Measurements from ENCODE around the gene OR1J2. TPM values are rescaled to one million over a fixed set of nuclear protein-coding genes. Genes with fewer than 3 reads are reported as not detected.

Gene OR1J2
- total and polyA plus RNA-seq, 9 donors = not detected

DNA sequence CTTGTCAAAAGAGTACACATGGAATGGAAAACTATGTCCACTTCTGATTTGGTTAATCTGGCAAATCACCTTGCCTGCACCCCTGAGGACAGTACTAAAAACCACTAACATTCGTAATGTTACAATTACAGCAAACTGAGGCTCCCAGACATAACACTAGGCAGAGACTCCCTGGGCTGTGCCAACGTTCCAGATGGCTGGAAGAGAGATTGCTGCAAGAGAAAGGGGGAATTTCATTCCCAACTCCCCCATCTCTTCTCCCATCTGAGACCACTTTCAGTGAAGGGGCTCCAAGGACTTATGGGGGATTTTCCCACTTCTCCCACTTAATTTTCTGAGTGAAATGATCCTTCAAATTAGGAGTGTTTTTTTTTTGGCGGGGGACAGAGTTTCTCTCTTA, 44.1 kb upstream of the OR1J2 start:
- no peaks in the 10 kb centered on the region for H3K9me3 ChIP-seq
- no peaks in the 10 kb centered on the region for H3K4me1 ChIP-seq (ENCODE audit: insufficient read depth)
- no peak for TF ChIP-seq EP300 (IDR thresholded peaks at IDR 0.05)
- no peak for TF ChIP-seq POLR2A (IDR thresholded peaks at IDR 0.05)
- TF ChIP-seq, protein P1, sequence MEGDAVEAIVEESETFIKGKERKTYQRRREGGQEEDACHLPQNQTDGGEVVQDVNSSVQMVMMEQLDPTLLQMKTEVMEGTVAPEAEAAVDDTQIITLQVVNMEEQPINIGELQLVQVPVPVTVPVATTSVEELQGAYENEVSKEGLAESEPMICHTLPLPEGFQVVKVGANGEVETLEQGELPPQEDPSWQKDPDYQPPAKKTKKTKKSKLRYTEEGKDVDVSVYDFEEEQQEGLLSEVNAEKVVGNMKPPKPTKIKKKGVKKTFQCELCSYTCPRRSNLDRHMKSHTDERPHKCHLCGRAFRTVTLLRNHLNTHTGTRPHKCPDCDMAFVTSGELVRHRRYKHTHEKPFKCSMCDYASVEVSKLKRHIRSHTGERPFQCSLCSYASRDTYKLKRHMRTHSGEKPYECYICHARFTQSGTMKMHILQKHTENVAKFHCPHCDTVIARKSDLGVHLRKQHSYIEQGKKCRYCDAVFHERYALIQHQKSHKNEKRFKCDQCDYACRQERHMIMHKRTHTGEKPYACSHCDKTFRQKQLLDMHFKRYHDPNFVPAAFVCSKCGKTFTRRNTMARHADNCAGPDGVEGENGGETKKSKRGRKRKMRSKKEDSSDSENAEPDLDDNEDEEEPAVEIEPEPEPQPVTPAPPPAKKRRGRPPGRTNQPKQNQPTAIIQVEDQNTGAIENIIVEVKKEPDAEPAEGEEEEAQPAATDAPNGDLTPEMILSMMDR (IDR thresholded peaks at IDR 0.05) = no peak
- no peaks in the 10 kb centered on the region for H3K36me3 ChIP-seq
- H3K4me3 ChIP-seq = no peak overlapping the region
- no peak overlapping the region for H3K27ac ChIP-seq
- 30 to 53% (median 31%) methylated on average over 3 of the region's 3 CpGs for WGBS, 3 donors
- no peaks in the 10 kb centered on the region for H3K27me3 ChIP-seq
- no peak for DNase-seq
- intact Hi-C loops (cut with DNase I) = loop anchor here (5.0 to 10.0 kb wide), 6 partner anchors 328 to 888 kb away; partner anchors contain the start of genes OR1K1 (in 2 of the 4) and CRB2 (in 1 of the 4)

DNA sequence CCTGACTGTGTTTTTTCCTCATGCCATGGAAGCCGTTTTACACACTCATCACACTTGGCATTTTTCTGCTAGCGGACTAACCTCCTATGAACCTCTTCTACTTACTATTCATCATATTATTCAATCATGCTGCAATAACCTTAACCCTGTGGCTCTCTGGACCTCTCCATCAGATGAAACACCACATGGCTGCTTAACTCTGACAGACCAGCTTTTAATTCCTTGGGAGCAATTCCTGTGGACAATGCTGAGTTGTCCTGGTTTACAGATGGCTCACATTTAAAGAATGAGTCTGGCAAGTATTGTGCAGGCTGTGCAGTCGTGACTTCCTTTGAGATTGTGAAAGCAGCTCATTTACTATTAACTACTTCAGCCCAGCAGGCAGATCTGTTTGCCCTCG, 41.9 kb upstream of the OR1J2 start:
- no peaks in the 10 kb centered on the region for H3K27me3 ChIP-seq
- no peak overlapping the region for H3K27ac ChIP-seq
- TF ChIP-seq, protein P1 (IDR thresholded peaks at IDR 0.05) = no peak
- TF ChIP-seq EP300 (IDR thresholded peaks at IDR 0.05) (no peak), POLR2A (IDR thresholded peaks at IDR 0.05) (no peak)
- no peak overlapping the region for H3K4me3 ChIP-seq
- H3K9me3 ChIP-seq = no peaks in the 10 kb centered on the region
- DNase-seq = no peak
- H3K36me3 ChIP-seq = no peaks in the 10 kb centered on the region
- H3K4me1 ChIP-seq (ENCODE audit: insufficient read depth) = no peaks in the 10 kb centered on the region
- 43 to 57% (median 51%) methylated on average over 4 of the region's 4 CpGs for WGBS, 3 donors
- intact Hi-C loops (cut with DNase I) = loop anchor here (5.0 to 10.0 kb wide), 6 partner anchors 326 to 886 kb away; partner anchors contain the start of genes OR1K1 (in 2 of the 4) and CRB2 (in 1 of the 4)

DNA sequence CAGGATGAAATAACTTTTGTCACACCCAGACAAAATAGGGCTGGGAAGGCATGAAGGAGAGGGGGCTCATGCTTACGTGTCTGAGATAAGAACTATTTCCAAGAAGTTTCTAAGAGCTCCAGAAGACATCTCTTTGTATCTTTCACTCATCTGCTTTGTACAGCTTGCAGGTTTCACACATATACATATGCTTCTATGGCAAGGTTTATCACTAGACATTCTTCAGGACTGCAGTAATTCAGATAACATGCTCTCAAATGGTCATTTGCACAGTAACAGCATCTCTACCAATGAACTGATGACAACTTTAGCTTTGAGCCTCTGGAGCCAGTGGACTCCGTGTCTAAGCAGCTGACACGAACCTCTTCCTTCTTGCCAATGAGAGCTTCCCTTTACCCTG, 36.0 kb upstream of the OR1J2 start:
- Histone ChIP-seq H3K27ac (no peak overlapping the region), H3K27me3 (no peaks in the 10 kb centered on the region), H3K4me1 (ENCODE audit: insufficient read depth) (no peaks in the 10 kb centered on the region), H3K4me3 (no peak overlapping the region), H3K36me3 (no peaks in the 10 kb centered on the region), H3K9me3 (no peaks in the 10 kb centered on the region)
- no peak for DNase-seq
- intact Hi-C loops (cut with DNase I) = loop anchor here in 1 of 4 donors (10.0 kb wide), 1 partner anchor 330 kb away; the partner anchor contains the start of gene OR1K1
- TF ChIP-seq, protein P1 (IDR thresholded peaks at IDR 0.05) = no peak
- TF ChIP-seq EP300 (IDR thresholded peaks at IDR 0.05) = no peak
- WGBS, 3 donors = 51 to 53% (median 53%) methylated on average over 3 of the region's 3 CpGs

DNA sequence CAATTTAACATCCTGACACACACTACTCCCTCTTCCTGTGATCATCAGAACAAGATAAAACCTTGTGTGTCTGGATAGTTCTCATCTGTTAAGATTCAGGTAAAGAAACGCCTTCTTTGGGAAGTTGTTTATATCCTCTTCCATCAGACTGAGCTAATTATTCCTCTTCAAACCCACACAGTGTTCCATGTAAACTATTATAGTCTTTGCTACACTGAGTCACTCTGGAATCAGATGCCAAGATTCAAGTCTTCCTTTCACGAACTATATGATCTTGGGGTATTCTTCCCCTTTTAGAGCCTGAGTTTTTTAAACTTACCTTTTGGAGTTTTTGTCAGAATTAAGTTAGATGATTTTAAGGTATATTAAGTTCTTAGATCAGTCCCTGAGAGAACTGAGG, 34.9 kb upstream of the OR1J2 start:
- H3K27me3 ChIP-seq = no peaks in the 10 kb centered on the region
- intact Hi-C loops (cut with DNase I) = loop anchor here in 1 of 4 donors (10.0 kb wide), 1 partner anchor 329 kb away; the partner anchor contains the start of gene OR1K1
- 41 to 61% (median 57%) methylated on average over 2 of the region's 2 CpGs for WGBS, 3 donors
- DNase-seq = no peak
- TF ChIP-seq EP300 (IDR thresholded peaks at IDR 0.05) (no peak), POLR2A (IDR thresholded peaks at IDR 0.05) (no peak)
- TF ChIP-seq, protein P1 (IDR thresholded peaks at IDR 0.05) = no peak
- no peaks in the 10 kb centered on the region for H3K36me3 ChIP-seq
- no peaks in the 10 kb centered on the region for H3K9me3 ChIP-seq
- H3K4me3 ChIP-seq = no peak overlapping the region
- no peak overlapping the region for H3K27ac ChIP-seq
- H3K4me1 ChIP-seq (ENCODE audit: insufficient read depth) = no peaks in the 10 kb centered on the region
